Muscle layer of colon (tissue), 2 donors: ENCODE measurements around the gene ARHGAP23.

Experiments used
- H3K27ac ChIP-seq: one replicate; pipeline ENCODE4 v1.7.0; 2013; ENCODE audit warnings: low read depth, mild to moderate bottlenecking, low read length, moderate library complexity
- H3K27me3 ChIP-seq, 2 donors: one replicate each; pipeline ENCODE4 v1.7.0; 2013; ENCODE audit warnings: low read length in 2 of 2, mild to moderate bottlenecking in 2 of 2; ENCODE audit not compliant: insufficient read depth in 2 of 2, control insufficient read depth in 1 of 2
- H3K36me3 ChIP-seq: one replicate; pipeline ENCODE4 v1.7.0; 2013; ENCODE audit warnings: mild to moderate bottlenecking, low read length; ENCODE audit not compliant: insufficient read depth
- H3K4me1 ChIP-seq: one replicate; pipeline ENCODE4 v1.7.0; 2013; ENCODE audit warnings: mild to moderate bottlenecking, low read length; ENCODE audit not compliant: insufficient read depth
- H3K4me3 ChIP-seq, 2 donors: one replicate each; pipeline ENCODE4 v1.7.0; 2013; ENCODE audit warnings: low read length in 2 of 2, low read depth in 1 of 2, mild to moderate bottlenecking in 1 of 2, moderate library complexity in 1 of 2
- H3K9ac ChIP-seq: one replicate; pipeline ENCODE4 v1.7.0; 2013; ENCODE audit warnings: low read length
- H3K9me3 ChIP-seq: one replicate; pipeline ENCODE4 v1.7.0; 2013; ENCODE audit warnings: mild to moderate bottlenecking, low read length
- donor health status: abdominal sarcoma.
- donor health status: Adenocarcinoma of cecum.

ARHGAP23 gene

GRCh38 chr17:38456031-38456815, 28.0 kb downstream of the ARHGAP23 start:
- Histone ChIP-seq H3K27me3 (no peaks in the 10 kb centered on the region), H3K4me1 (peaks cover 43% of the 10 kb centered on the region), H3K4me3 (no peak overlapping the region), H3K9ac (no peak overlapping the region), H3K36me3 (peaks cover 27% of the 10 kb centered on the region), H3K27ac (no peak overlapping the region), H3K9me3 (no peaks in the 10 kb centered on the region)

GRCh38 chr17:38457577-38458371, 29.5 kb downstream of the ARHGAP23 start:
- Histone ChIP-seq H3K9ac (no peak overlapping the region), H3K9me3 (no peaks in the 10 kb centered on the region), H3K4me1 (peaks cover 27% of the 10 kb centered on the region), H3K4me3 (no peak overlapping the region), H3K36me3 (peaks cover 28% of the 10 kb centered on the region), H3K27ac (no peak overlapping the region), H3K27me3 (no peaks in the 10 kb centered on the region)

GRCh38 chr17:38458521-38458920, 30.3 kb downstream of the ARHGAP23 start:
- Histone ChIP-seq H3K27ac (no peak overlapping the region), H3K36me3 (peaks cover 33% of the 10 kb centered on the region), H3K4me3 (no peak overlapping the region), H3K9me3 (no peaks in the 10 kb centered on the region), H3K4me1 (peaks cover 29% of the 10 kb centered on the region), H3K9ac (no peak overlapping the region), H3K27me3 (no peaks in the 10 kb centered on the region)

- Histone ChIP-seq H3K4me1 (peaks cover 34% of the 10 kb centered on the region), H3K27me3 (no peaks in the 10 kb centered on the region), H3K4me3 (no peak overlapping the region), H3K9me3 (no peaks in the 10 kb centered on the region), H3K9ac (no peak overlapping the region), H3K27ac (no peak overlapping the region), H3K36me3 (peaks cover 37% of the 10 kb centered on the region)
These were observed 31.3 kb downstream of the ARHGAP23 start for GRCh38 chr17:38459567-38459966.

- H3K4me3 ChIP-seq: no peak overlapping the region
- no peaks in the 10 kb centered on the region for H3K9me3 ChIP-seq
- no peak overlapping the region for H3K9ac ChIP-seq
- peaks cover 29% of the 10 kb centered on the region for H3K4me1 ChIP-seq
- H3K27me3 ChIP-seq: no peaks in the 10 kb centered on the region
- peaks cover 37% of the 10 kb centered on the region for H3K36me3 ChIP-seq
- no peak overlapping the region for H3K27ac ChIP-seq
These were observed 31.9 kb downstream of the ARHGAP23 start for GRCh38 chr17:38460082-38460715.

- Histone ChIP-seq H3K9me3 (no peaks in the 10 kb centered on the region), H3K27me3 (no peaks in the 10 kb centered on the region), H3K36me3 (peaks cover 37% of the 10 kb centered on the region), H3K4me1 (peaks cover 25% of the 10 kb centered on the region), H3K27ac (no peak overlapping the region), H3K9ac (no peak overlapping the region), H3K4me3 (no peak overlapping the region)
These were observed 32.7 kb downstream of the ARHGAP23 start for GRCh38 chr17:38460716-38461630.

- H3K27ac ChIP-seq: no peak overlapping the region
- no peaks in the 10 kb centered on the region for H3K27me3 ChIP-seq
- H3K4me1 ChIP-seq: peaks cover 28% of the 10 kb centered on the region
- H3K4me3 ChIP-seq: no peak overlapping the region
- H3K9ac ChIP-seq: no peak overlapping the region
- H3K36me3 ChIP-seq: peaks cover 37% of the 10 kb centered on the region
- no peaks in the 10 kb centered on the region for H3K9me3 ChIP-seq
These were observed 33.4 kb downstream of the ARHGAP23 start for GRCh38 chr17:38461683-38462082.

- Histone ChIP-seq H3K27ac (peak overlapping the region; percentile 95), H3K9ac (peak overlapping the region; percentile 72), H3K9me3 (no peaks in the 10 kb centered on the region), H3K4me1 (peaks cover 46% of the 10 kb centered on the region), H3K36me3 (peaks cover 48% of the 10 kb centered on the region), H3K27me3 (no peaks in the 10 kb centered on the region), H3K4me3 (peak overlapping the region in 1 of 2 donors; percentile 76)
These were observed 35.2 kb downstream of the ARHGAP23 start for GRCh38 chr17:38463451-38463858.

GRCh38 chr17:38464251-38464722, 36.0 kb downstream of the ARHGAP23 start:
- H3K9ac ChIP-seq: peak overlapping the region; percentile 72
- peak overlapping the region; percentile 95 for H3K27ac ChIP-seq
- H3K36me3 ChIP-seq: peaks cover 40% of the 10 kb centered on the region
- H3K4me3 ChIP-seq: peak overlapping the region; percentile 55 to 76
- H3K4me1 ChIP-seq: peaks cover 50% of the 10 kb centered on the region
- no peaks in the 10 kb centered on the region for H3K27me3 ChIP-seq
- no peaks in the 10 kb centered on the region for H3K9me3 ChIP-seq

GRCh38 chr17:38464723-38465390, 36.6 kb downstream of the ARHGAP23 start:
- Histone ChIP-seq H3K27ac (peak overlapping the region; percentile 95), H3K36me3 (peaks cover 35% of the 10 kb centered on the region), H3K27me3 (no peaks in the 10 kb centered on the region), H3K4me3 (peak overlapping the region; percentile 55 to 76), H3K9ac (peak overlapping the region; percentile 72), H3K4me1 (peaks cover 50% of the 10 kb centered on the region), H3K9me3 (no peaks in the 10 kb centered on the region)
